GM12875 (cell line): Measurements from ENCODE around the gene VWA8.

Experiments used
- H3K4me3 ChIP-seq: one replicate; pipeline ENCODE4 v1.5.1; 2011; ENCODE audit warnings: low read depth, low read length, control low read depth
- TF ChIP-seq, protein P1 (sequence below): IDR thresholded peaks from 2 replicates; pipeline ENCODE4 v1.5.1; 2011; ENCODE audit warnings: low read depth, mild to moderate bottlenecking, control low read depth, inconsistent platforms, low read length, moderate library complexity, borderline replicate concordance; ENCODE audit not compliant: insufficient read depth

VWA8 gene

DNA sequence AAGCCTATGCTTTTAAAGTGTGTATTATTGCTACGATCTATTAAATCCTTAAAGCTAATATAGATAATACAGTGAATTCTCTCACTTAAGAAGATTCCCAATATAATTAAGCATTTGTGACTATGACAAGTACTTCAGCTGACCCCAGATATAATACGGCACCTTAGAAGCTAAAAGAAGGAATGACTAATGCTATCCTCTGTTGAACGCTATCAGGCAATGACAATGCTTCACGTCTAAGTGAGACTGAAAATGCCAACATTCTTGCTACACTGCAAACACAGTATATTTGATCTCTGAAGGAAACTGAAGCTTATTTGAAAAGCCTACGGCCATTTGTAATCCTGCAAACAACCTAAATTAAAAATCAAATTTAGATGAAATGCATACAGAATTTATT is 19.7 kb downstream of the VWA8 start:
- TF ChIP-seq, protein P1, sequence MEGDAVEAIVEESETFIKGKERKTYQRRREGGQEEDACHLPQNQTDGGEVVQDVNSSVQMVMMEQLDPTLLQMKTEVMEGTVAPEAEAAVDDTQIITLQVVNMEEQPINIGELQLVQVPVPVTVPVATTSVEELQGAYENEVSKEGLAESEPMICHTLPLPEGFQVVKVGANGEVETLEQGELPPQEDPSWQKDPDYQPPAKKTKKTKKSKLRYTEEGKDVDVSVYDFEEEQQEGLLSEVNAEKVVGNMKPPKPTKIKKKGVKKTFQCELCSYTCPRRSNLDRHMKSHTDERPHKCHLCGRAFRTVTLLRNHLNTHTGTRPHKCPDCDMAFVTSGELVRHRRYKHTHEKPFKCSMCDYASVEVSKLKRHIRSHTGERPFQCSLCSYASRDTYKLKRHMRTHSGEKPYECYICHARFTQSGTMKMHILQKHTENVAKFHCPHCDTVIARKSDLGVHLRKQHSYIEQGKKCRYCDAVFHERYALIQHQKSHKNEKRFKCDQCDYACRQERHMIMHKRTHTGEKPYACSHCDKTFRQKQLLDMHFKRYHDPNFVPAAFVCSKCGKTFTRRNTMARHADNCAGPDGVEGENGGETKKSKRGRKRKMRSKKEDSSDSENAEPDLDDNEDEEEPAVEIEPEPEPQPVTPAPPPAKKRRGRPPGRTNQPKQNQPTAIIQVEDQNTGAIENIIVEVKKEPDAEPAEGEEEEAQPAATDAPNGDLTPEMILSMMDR = no peak
- no peak overlapping the region for H3K4me3 ChIP-seq

DNA sequence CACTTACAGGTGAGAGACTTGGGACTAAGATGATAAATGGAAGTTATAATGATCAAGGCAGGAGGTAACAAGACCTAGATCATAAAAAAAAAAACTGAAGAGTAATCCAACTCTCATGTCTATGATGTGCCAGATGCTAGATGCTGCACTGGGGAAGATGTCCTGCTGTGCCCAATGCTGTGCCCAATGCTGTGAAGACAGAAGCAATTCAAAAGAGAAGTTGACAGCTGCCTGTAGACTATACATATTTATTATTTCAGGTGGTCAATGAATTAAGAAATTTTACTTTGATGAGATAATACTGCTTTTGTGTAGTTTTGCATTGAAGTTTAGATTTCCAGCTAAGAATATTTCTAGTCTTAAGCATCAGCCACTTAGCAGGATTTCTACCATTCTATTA is 21.5 kb downstream of the VWA8 start:
- TF ChIP-seq, protein P1 = no peak
- H3K4me3 ChIP-seq = no peak overlapping the region

DNA sequence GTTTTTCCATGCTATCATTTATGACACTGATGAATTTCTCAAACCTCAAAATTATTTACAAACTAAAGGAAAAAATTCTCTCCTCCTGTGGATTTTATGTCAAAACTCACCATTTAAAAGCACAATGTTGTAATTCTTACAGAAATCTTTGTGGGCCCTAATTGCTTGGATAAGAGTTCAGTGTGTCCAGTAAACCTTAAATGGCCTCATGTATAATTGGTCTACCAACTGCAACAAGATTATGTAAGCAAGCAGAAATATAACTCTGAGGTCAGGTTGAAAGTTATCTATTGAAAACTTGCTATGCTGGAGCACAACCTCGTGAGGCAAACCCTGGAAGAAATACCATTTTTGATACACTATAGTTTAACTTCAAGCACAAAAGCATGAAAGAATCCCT is 22.0 kb downstream of the VWA8 start:
- TF ChIP-seq, protein P1 = no peak
- no peak overlapping the region for H3K4me3 ChIP-seq

DNA sequence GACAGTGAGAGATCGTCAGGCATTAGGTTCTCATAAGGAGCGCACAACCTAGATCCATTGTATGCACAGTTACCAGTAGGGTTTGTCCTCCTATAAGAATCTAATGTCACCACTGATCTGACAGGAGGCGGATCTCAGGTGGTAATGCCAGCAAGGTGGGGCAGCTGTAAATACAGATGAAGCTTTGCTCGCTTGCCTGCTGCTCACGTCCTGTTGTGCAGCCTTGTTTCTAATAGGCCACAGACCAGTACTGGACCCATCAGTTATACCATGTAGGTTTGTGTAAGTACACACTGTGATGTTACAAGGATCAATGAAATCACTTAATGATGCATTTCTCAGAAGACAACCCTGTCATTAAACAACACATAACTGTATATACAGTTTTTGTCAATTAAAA is 23.5 kb downstream of the VWA8 start:
- TF ChIP-seq, protein P1 = no peak
- H3K4me3 ChIP-seq = no peak overlapping the region

DNA sequence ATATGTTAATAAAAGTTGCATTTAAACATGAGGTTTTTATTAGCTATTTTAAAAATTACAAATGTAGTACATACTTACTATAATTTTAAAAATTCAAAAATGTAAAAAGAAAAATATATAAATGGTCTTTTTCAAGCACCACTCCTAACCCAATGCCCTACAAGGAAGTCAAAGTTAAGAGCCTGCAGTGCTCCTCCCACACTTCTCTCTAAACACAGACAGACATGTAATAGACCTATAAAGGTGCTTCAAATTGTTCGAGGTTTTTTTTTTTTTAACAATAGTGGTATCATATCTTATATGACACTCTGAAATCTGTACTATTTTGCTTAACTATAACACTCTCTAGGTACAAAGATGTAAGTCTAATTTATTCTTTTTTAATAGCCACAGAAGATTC is 25.4 kb downstream of the VWA8 start:
- TF ChIP-seq, protein P1 = no peak
- no peak overlapping the region for H3K4me3 ChIP-seq

DNA sequence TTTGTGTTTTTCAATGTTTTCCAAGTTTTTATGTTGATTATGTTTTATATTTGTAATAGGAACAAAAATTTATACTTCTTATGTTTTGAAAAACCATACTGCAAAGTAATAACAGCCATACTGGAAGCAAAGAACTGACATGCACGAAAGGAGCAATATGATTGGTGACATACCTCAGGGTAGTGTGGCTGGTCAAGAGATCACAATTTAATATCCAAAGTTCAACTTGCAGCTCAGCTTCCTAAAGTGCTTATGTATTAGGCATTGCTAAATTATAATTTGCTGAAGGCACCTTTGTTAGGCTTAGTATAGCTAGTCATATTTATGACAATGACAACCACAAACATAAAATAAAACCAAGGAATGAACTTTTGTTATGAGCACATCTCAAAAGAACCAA is 25.9 kb downstream of the VWA8 start:
- no peak overlapping the region for H3K4me3 ChIP-seq
- TF ChIP-seq, protein P1 = no peak

DNA sequence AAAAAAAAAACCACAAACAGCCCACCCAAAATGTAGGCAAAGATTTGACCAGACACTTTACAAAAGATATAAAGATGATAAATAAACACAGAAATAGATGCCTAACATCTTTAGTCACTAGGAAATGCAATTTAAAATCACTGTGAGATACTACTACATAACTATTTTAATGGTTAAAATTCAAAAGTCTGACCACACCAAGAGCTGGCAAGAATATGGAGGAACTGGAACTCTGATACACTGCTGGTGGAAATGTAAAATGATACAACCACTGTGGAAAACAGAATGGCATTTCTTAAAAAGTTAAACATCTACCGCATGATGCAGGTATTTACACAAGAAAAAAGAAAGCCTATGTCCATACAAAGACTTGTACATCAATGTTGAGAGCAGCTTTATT is 26.8 kb downstream of the VWA8 start:
- TF ChIP-seq, protein P1 = no peak
- no peak overlapping the region for H3K4me3 ChIP-seq
